ENCODE measurements around the gene CDC14A. TPM values are rescaled to one million over a fixed set of nuclear protein-coding genes. Genes with fewer than 3 reads are reported as not detected.
A peak's percentile ranks its signal among the peaks of the same experiment; 100 is the strongest.
"Not testable (repeated sequence)": the region's sequence is repeated elsewhere in the genome, so short reads cannot be mapped to it uniquely, and the experiment has no call there.

CDC14A gene
- total RNA-seq, 2 experiments from 2014 or later, result 24.9 to 26.7 TPM

DNA sequence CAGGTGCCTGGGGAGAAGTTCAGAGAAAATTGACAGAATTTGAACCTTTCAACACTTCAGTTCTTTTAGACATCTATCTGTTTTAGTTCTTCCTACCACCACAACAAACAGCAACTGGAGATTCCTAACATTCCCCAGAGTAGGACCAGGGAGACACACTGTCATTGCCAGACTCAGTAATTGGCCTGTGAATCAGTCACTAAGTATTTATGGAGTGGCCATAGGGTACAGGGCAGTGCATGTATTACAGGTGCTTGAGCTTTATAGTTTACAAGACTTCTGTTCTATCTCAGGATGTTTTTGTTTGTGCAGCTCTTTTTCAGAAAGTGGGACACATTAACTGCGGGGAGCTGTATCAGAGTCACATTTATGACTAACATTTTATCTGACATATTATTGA lies 1.7 kb downstream of the CDC14A start:
- peaks cover 48% of the 10 kb centered on the region for H3K36me3 Mint-ChIP-seq (ENCODE audit: low read depth)
- H3K27me3 Mint-ChIP-seq (ENCODE audit: low read depth), result no peaks in the 10 kb centered on the region
- CTCF ChIA-PET, result interaction anchor here (0.7 to 5.1 kb wide), 19 partner anchors 8 to 547 kb away, joined by 3 to 46 read pairs (median 4); partner anchors contain the start of gene RTCA
- peak overlapping the region; percentile 93 for H3K27ac Mint-ChIP-seq
- H3K9me3 Mint-ChIP-seq (ENCODE audit: insufficient read depth), result no peaks in the 10 kb centered on the region
- ATAC-seq (no peak), DNase-seq (no peak)
- H3K4me1 Mint-ChIP-seq (ENCODE audit: low read depth), result peaks cover 50% of the 10 kb centered on the region
- POLR2A ChIA-PET, result interaction anchor here (1.0 to 5.3 kb wide), 12 partner anchors 9 to 105 kb away, joined by 3 to 50 read pairs (median 10); partner anchors contain the start of gene RTCA
- peak overlapping the region; percentile 96 for H3K4me3 Mint-ChIP-seq

DNA sequence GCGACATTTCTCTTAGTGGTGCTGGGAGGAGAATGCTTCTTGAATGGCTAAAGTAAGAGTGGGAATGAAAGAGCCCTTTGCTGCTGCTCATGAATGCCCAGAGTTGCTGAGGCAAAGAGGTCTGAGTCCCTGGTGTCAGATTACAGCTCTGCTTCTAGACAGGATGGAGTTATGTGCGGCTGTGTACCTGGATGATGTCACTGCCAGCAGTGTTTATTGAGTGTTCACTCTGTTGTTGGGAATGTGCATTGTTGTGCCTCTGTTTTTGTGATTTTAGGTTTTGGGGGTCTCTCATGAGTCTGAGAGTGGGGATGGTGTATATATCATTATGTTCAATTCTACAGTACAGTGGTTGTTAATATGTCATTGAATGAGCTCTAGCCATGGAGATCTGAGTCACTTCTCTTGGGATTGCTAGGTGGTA lies 2.7 kb downstream of the CDC14A start:
- POLR2A ChIA-PET, result interaction anchor here (0.6 to 5.3 kb wide), 6 partner anchors 21 to 102 kb away, joined by 3 to 50 read pairs (median 3); partner anchors contain the start of gene RTCA
- Mint-ChIP-seq H3K27ac (no peak overlapping the region), H3K4me1 (ENCODE audit: low read depth) (peaks cover 57% of the 10 kb centered on the region), H3K9me3 (ENCODE audit: insufficient read depth) (no peaks in the 10 kb centered on the region), H3K4me3 (peak overlapping the region; percentile 96), H3K27me3 (ENCODE audit: low read depth) (no peaks in the 10 kb centered on the region), H3K36me3 (ENCODE audit: low read depth) (peaks cover 53% of the 10 kb centered on the region)
- CTCF ChIA-PET, result interaction anchor here (1.0 to 5.1 kb wide), 10 partner anchors 11 to 514 kb away, joined by 3 to 46 read pairs (median 4); no protein-coding TSS in a partner anchor
- peak; percentile 42 for DNase-seq
- no peak for ATAC-seq

GRCh38 chr1:100358210-100358609 lies 5.9 kb downstream of the CDC14A start:
- Mint-ChIP-seq H3K4me3 (no peak overlapping the region), H3K27ac (no peak overlapping the region), H3K36me3 (ENCODE audit: low read depth) (peaks cover 73% of the 10 kb centered on the region), H3K27me3 (ENCODE audit: low read depth) (no peaks in the 10 kb centered on the region), H3K4me1 (ENCODE audit: low read depth) (peaks cover 69% of the 10 kb centered on the region), H3K9me3 (ENCODE audit: insufficient read depth) (no peaks in the 10 kb centered on the region)
- ATAC-seq (no peak), DNase-seq (peak; percentile 37)
- ChIA-PET POLR2A (interaction anchor here (1.0 kb wide), 1 partner anchor 36 kb away, joined by 3 read pairs; no protein-coding TSS in a partner anchor), CTCF (interaction anchor here (0.7 to 4.8 kb wide), 24 partner anchors 8 to 105 kb away, joined by 3 to 31 read pairs (median 4); partner anchors contain the start of gene RTCA)

DNA sequence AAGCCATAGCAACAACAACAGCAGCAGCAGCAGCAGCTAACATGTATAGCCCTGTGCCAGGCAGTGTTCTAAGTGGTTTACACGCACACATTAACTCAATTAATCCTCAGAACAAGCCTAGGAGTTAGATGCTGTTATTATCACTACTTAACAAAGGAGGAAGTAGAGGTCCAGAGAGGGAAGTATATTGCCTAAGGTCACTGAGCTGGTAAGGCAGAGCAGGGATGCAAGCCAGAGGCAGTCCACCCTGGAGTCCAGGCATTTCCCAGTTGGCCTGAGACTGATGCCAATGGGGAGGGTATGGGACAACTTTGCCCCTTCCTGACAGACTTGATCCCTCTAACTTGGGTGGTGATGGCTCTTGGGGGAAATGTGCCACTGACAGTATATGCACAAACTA lies 6.8 kb downstream of the CDC14A start:
- DNase-seq (no peak), ATAC-seq (no peak)
- H3K27ac Mint-ChIP-seq, result no peak overlapping the region
- CTCF ChIA-PET, result interaction anchor here (0.7 to 4.8 kb wide), 7 partner anchors 9 to 101 kb away, joined by 3 to 31 read pairs (median 9); no protein-coding TSS in a partner anchor
- no peaks in the 10 kb centered on the region for H3K27me3 Mint-ChIP-seq (ENCODE audit: low read depth)
- H3K36me3 Mint-ChIP-seq (ENCODE audit: low read depth), result peaks cover 68% of the 10 kb centered on the region
- H3K4me1 Mint-ChIP-seq (ENCODE audit: low read depth), result peaks cover 68% of the 10 kb centered on the region
- no peaks in the 10 kb centered on the region for H3K9me3 Mint-ChIP-seq (ENCODE audit: insufficient read depth)
- POLR2A ChIA-PET, result no interaction called here
- no peak overlapping the region for H3K4me3 Mint-ChIP-seq

- H3K9me3 Mint-ChIP-seq (ENCODE audit: insufficient read depth), result no peaks in the 10 kb centered on the region
- peaks cover 66% of the 10 kb centered on the region for H3K36me3 Mint-ChIP-seq (ENCODE audit: low read depth)
- no peaks in the 10 kb centered on the region for H3K27me3 Mint-ChIP-seq (ENCODE audit: low read depth)
- ATAC-seq, result no peak
- H3K4me1 Mint-ChIP-seq (ENCODE audit: low read depth), result peaks cover 68% of the 10 kb centered on the region
- ChIA-PET POLR2A (interaction anchor here (1.5 kb wide), 1 partner anchor 8 kb away, joined by 5 read pairs; the partner anchor contains the start of gene CDC14A), CTCF (interaction anchor here (1.1 to 4.8 kb wide), 2 partner anchors 9 to 99 kb away, joined by 3 to 31 read pairs; partner anchors contain the start of gene CDC14A)
- DNase-seq, result no peak
- no peak overlapping the region for H3K4me3 Mint-ChIP-seq
- no peak overlapping the region for H3K27ac Mint-ChIP-seq
Measured at GRCh38 chr1:100360790-100361510, 8.6 kb downstream of the CDC14A start.

DNA sequence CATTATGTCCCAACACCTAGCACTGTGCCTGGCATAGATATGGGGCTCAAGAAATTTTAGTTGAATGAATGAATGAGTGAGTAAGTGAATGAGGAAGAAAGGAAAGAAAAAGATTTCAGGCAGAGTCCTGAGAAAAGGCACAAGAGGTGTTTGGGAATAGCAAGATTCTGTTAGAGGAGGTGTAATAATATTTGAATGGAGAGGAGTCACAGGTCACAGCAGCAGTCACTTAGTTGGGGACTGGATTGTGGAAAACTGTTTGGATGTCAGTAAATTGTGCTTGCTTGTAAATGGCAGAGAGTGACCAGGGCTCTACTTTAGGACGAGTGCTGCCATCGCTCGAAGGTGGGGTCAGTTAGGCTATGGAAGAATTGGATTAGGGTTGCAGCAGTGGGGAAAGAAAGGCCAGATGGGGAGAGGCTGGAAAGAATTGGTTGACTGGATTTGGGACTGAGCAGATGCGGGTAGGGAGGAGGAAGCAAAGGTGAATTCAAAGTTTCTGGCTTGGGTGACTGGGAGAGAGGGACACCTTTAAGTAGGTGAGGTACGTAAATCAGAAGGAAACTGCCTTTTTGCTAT lies 9.3 kb downstream of the CDC14A start:
- H3K36me3 Mint-ChIP-seq (ENCODE audit: low read depth), result peaks cover 69% of the 10 kb centered on the region
- DNase-seq, result no peak
- ChIA-PET CTCF (interaction anchor here (0.8 to 1.1 kb wide), 2 partner anchors 8 to 97 kb away, joined by 3 to 4 read pairs; no protein-coding TSS in a partner anchor), POLR2A (interaction anchor here (1.5 kb wide), 1 partner anchor 9 kb away, joined by 5 read pairs; the partner anchor contains the start of gene CDC14A)
- H3K27me3 Mint-ChIP-seq (ENCODE audit: low read depth), result no peaks in the 10 kb centered on the region
- no peak overlapping the region for H3K4me3 Mint-ChIP-seq
- H3K9me3 Mint-ChIP-seq (ENCODE audit: insufficient read depth), result no peaks in the 10 kb centered on the region
- peak overlapping the region; percentile 4 for H3K27ac Mint-ChIP-seq
- H3K4me1 Mint-ChIP-seq (ENCODE audit: low read depth), result peaks cover 64% of the 10 kb centered on the region
- no peak for ATAC-seq

- POLR2A ChIA-PET, result interaction anchor here (1.3 kb wide), 1 partner anchor 9 kb away, joined by 12 read pairs; no protein-coding TSS in a partner anchor
- Mint-ChIP-seq H3K27me3 (ENCODE audit: low read depth) (no peaks in the 10 kb centered on the region), H3K4me1 (ENCODE audit: low read depth) (peaks cover 53% of the 10 kb centered on the region), H3K9me3 (ENCODE audit: insufficient read depth) (no peaks in the 10 kb centered on the region), H3K27ac (peak overlapping the region; percentile 5), H3K4me3 (no peak overlapping the region), H3K36me3 (ENCODE audit: low read depth) (peaks cover 68% of the 10 kb centered on the region)
- CTCF ChIA-PET, result interaction anchor here (1.1 kb wide), 1 partner anchor 96 kb away, joined by 4 read pairs; no protein-coding TSS in a partner anchor
- no peak for DNase-seq
- no peak for ATAC-seq
Measured at GRCh38 chr1:100362821-100363466, 10.6 kb downstream of the CDC14A start.

DNA sequence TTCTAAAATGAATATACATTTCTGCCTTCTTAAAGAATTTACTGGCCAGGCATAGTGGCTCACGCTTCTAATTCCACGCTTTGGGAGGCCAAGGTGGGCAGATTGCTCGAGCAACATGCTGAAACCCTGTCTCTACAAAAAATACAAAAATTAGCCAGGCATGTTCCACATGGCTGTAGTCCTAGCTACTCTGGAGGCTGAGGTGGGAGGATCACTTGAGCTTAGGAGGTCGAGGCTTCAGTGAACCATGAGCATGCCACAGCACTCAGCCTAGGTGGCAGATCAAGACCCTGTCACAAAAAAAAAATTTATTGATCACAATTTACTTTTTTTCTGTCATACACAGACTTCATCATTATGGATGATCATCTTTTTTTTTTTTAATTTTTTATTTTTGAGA lies 11.5 kb downstream of the CDC14A start:
- CTCF ChIA-PET, result no interaction called here
- H3K4me3 Mint-ChIP-seq, result no peak overlapping the region
- H3K36me3 Mint-ChIP-seq (ENCODE audit: low read depth), result peaks cover 69% of the 10 kb centered on the region

GRCh38 chr1:100364697-100365096 lies 12.4 kb downstream of the CDC14A start:
- H3K27ac Mint-ChIP-seq, result no peak overlapping the region
- POLR2A ChIA-PET, result no interaction called here
- H3K4me1 Mint-ChIP-seq (ENCODE audit: low read depth), result peaks cover 43% of the 10 kb centered on the region
- no peaks in the 10 kb centered on the region for H3K27me3 Mint-ChIP-seq (ENCODE audit: low read depth)
- CTCF ChIA-PET, result interaction anchor here (1.0 to 1.9 kb wide), 3 partner anchors 7 to 12 kb away, joined by 3 to 10 read pairs (median 4); partner anchors contain the start of gene CDC14A
- H3K36me3 Mint-ChIP-seq (ENCODE audit: low read depth), result peaks cover 69% of the 10 kb centered on the region
- ATAC-seq, result no peak
- H3K9me3 Mint-ChIP-seq (ENCODE audit: insufficient read depth), result peaks cover 4% of the 10 kb centered on the region
- no peak for DNase-seq
- H3K4me3 Mint-ChIP-seq, result no peak overlapping the region

More for the DNA sequence above, 11.5 kb downstream of the CDC14A start:
- H3K27ac Mint-ChIP-seq, result no peak overlapping the region
- H3K9me3 Mint-ChIP-seq (ENCODE audit: insufficient read depth), result no peaks in the 10 kb centered on the region
- no peak for ATAC-seq
- POLR2A ChIA-PET, result interaction anchor here (0.7 to 1.3 kb wide), 3 partner anchors 10 to 230 kb away, joined by 4 to 12 read pairs (median 6); partner anchors contain the start of gene TRMT13
- no peak for DNase-seq
- no peaks in the 10 kb centered on the region for H3K27me3 Mint-ChIP-seq (ENCODE audit: low read depth)
- peaks cover 48% of the 10 kb centered on the region for H3K4me1 Mint-ChIP-seq (ENCODE audit: low read depth)

GRCh38 chr1:100366209-100366525 lies 13.9 kb downstream of the CDC14A start:
- Mint-ChIP-seq H3K4me3 (no peak overlapping the region), H3K27ac (no peak overlapping the region), H3K36me3 (ENCODE audit: low read depth) (peaks cover 70% of the 10 kb centered on the region), H3K9me3 (ENCODE audit: insufficient read depth) (peaks cover 10% of the 10 kb centered on the region), H3K4me1 (ENCODE audit: low read depth) (peaks cover 46% of the 10 kb centered on the region), H3K27me3 (ENCODE audit: low read depth) (no peaks in the 10 kb centered on the region)
- DNase-seq (no peak), ATAC-seq (no peak)
- POLR2A ChIA-PET, result interaction anchor here (0.5 to 1.7 kb wide), 2 partner anchors 13 to 23 kb away, joined by 3 to 4 read pairs; no protein-coding TSS in a partner anchor
- CTCF ChIA-PET, result interaction anchor here (1.2 to 1.9 kb wide), 3 partner anchors 9 to 30 kb away, joined by 3 to 10 read pairs (median 4); no protein-coding TSS in a partner anchor

DNA sequence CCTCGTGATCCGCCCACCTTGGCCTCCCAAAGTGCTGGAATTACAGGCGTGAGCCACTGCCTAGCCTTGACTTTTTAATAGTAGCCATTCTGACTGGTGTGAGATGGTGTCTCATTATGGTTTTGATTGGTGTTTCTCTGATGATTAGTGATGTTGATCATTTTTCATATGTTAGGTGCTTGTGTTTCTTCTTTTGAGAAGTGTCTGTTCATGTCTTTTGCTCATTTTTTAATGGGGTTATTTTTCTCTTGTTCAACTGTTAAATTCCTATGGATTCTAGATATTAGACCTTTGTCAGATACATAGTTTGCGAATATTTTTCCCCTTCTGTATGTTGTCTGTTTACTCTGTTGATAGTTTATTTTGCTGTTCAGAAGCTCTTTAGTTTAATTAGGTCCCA lies 17.0 kb downstream of the CDC14A start:
- Mint-ChIP-seq H3K4me1 (ENCODE audit: low read depth) (peaks cover 46% of the 10 kb centered on the region), H3K36me3 (ENCODE audit: low read depth) (peaks cover 70% of the 10 kb centered on the region)
- ATAC-seq; CTCF ChIA-PET; H3K27me3 Mint-ChIP-seq (ENCODE audit: low read depth); H3K4me3 Mint-ChIP-seq; DNase-seq; POLR2A ChIA-PET; H3K27ac Mint-ChIP-seq; H3K9me3 Mint-ChIP-seq (ENCODE audit: insufficient read depth): not testable (repeated sequence)
